Stomach (tissue), 9 donors: ENCODE measurements around the gene SIPA1. TPM values are rescaled to one million over a fixed set of nuclear protein-coding genes. Genes with fewer than 3 reads are reported as not detected.

Experiments used
- DNase-seq, 2 donors: peaks; one replicate each; pipeline versions ENCODE4 v3.0.0 to v3.0.0-alpha.2; 2013 to 2019
- H3K27ac ChIP-seq, 5 donors: fragments of 200-600 bp in 4 of 5; sonication (generic) in 4 of 5; one replicate each; pipeline ENCODE4 v1.5.1; 2013 to 2019; ENCODE audit warnings: mild to moderate bottlenecking in 1 of 5, moderate library complexity in 1 of 5
- H3K27me3 ChIP-seq, 3 donors: fragments of 200-600 bp; sonication (generic); one replicate each; pipeline ENCODE4 v1.5.1; 2017 to 2019; ENCODE audit warnings: mixed run types in 1 of 3
- H3K36me3 ChIP-seq, 4 donors: fragments of 200-600 bp; sonication (generic); 1 replicate in 3 of 4; 2 replicates in 1 of 4; pipeline ENCODE4 v1.5.1; 2016 to 2019
- H3K4me1 ChIP-seq, 4 donors: fragments of 200-600 bp; sonication (generic); one replicate each; pipeline ENCODE4 v1.5.1; 2016 to 2019
- H3K4me3 ChIP-seq, 4 donors: fragments of 200-600 bp; sonication (generic) in 3 of 4; one replicate each; pipeline ENCODE4 v1.5.1; 2016 to 2019; ENCODE audit warnings: mild to moderate bottlenecking in 1 of 4
- H3K9me3 ChIP-seq, 4 donors: fragments of 200-600 bp; sonication (generic); one replicate each; pipeline ENCODE4 v1.5.1; 2016 to 2019
- EP300 ChIP-seq: sonication (generic); formaldehyde crosslinking; IDR thresholded peaks from one replicate; pipeline ENCODE4 v1.6.1; 2017; ENCODE audit warnings: antibody characterized with exemption
- POLR2A ChIP-seq, 4 donors: fragments of 450-650 bp; IDR thresholded peaks; one replicate each; pipeline ENCODE4 v1.6.1; 2016; ENCODE audit warnings: antibody characterized with exemption in 4 of 4, control low read depth in 2 of 4, mild to moderate bottlenecking in 1 of 4, moderate library complexity in 1 of 4
- POLR2AphosphoS5 ChIP-seq, 3 donors: sonication (generic); formaldehyde crosslinking; IDR thresholded peaks; one replicate each; pipeline ENCODE4 v1.6.1; 2016; ENCODE audit warnings: antibody characterized with exemption in 3 of 3
- WGBS, 5 donors: extraction: QIAGEN DNeasy Blood & Tissue Kit in 3 of 5; methylation state at CpG; one replicate each; pipeline versions ENCODE4 v1.1.5 to v1.1.7; 2013 to 2018; 5-methylcytosine and 5-hydroxymethylcytosine counted together
- intact Hi-C: fragments of 100-400 bp; cut with DNase I; formaldehyde crosslinking; loops from one replicate; pipeline ENCODE4 v1.15.1; 2023; ENCODE audit warnings: low total_unique reads
- polyA plus RNA-seq, 3 donors: library from polyadenylated mRNA; stranded (reverse); fragments of 200-250 nt; gene quantifications; one replicate each; pipeline ENCODE4 v1.2.3, GENCODE V29; 2013
- total RNA-seq, 5 donors: library from RNA; depleted of rRNA; stranded (reverse); fragments of >200 nt; gene quantifications; one replicate each; pipeline versions ENCODE4 v1.1.0 to v1.2.3, GENCODE V29; 2014 to 2016
- TF ChIP-seq, protein P1 (sequence below), 7 experiments: fragments of 450-650 bp in 4 of 7; fragments of 200-600 bp in 3 of 7; sonication (generic) in 3 of 7; IDR thresholded peaks; one replicate each; pipeline ENCODE4 v1.5.1; 2016 to 2019; ENCODE audit warnings: antibody characterized with exemption in 7 of 7, control low read depth in 2 of 7, mild to moderate bottlenecking in 1 of 7
- donor health status: healthy with polysubstance abuse.
- donor health status: Bipolar disorder and iron deficiency.
- donor health status: healthy.

The SIPA1 gene
- total and polyA plus RNA-seq, 8 donors, result 13.2 to 80.4 (median 42.4) TPM

DNA sequence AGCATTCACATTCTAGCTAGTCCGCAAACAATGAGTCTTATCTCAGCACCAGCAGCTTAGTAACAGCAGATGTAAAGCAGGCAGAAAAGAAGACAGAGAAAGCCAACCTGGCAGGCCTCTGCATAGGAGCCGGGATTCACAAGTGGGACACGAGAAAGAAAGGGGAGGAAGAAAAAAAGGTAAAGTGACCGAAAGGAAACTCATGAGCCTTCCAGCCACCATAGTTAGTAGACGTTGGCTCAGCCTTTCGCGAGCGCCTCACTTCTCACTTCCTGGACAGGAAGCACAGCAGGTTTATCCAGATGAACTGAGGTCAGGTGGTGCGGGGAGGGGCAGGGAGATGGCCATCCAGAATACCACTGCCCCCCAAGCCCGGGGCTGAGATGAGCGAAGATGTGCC, 54.5 kb downstream of the SIPA1 start:
- peak overlapping the region; percentile 46 to 68 (median 57) for H3K27ac ChIP-seq
- intact Hi-C loops, result no loop called here
- 25 to 49% (median 28%) methylated on average over 11 of the region's 11 CpGs for WGBS, 5 donors

DNA sequence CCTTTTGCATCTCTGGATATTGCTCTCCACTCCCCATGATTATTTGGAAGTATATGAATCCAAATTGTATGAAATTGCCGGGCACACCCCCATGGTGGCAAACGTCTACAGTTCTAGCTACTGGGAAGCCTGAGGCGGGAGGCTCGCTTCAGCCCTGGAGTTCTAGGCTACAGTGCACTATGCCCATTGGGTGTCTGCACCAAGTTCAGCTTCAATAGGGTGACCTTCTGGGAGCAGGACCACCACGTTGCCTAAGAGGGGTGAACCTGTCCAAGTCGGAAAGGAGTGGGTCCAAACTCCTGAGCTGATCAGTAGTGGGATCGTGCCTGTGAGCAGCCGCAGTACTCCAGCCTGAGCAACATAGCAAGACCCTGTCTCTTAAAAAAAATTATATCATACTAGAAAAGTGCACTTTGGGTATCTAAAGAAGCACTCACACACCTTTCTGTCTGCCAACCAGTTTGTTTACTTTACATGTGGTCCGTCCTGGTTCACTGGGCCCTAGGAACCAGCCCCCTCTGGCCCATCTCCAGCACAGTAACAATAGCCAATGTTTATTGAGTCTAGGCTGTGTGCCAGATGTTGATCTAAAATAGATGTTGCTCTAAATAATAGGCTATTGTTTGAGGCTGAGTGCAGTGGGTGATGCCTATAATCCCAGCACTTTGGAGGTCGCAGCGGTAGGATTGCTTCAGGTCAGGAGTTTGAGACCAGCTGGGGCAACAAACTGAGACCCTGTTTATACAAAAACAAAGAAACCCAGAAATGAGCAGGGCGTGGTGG, 57.7 kb downstream of the SIPA1 start:
- peak overlapping the region; percentile 29 to 70 (median 60) for H3K27ac ChIP-seq

More for the DNA sequence above, 54.5 kb downstream of the SIPA1 start:
- Histone ChIP-seq H3K9me3 (no peaks in the 10 kb centered on the region), H3K4me1 (peaks cover 7 to 39% (median 29%) of the 10 kb centered on the region in 4 donors), H3K36me3 (no peaks in the 10 kb centered on the region), H3K27me3 (no peaks in the 10 kb centered on the region), H3K4me3 (peak overlapping the region; percentile 1 to 15 (median 10))
- no peak for TF ChIP-seq POLR2A (IDR thresholded peaks at IDR 0.05)
- TF ChIP-seq, protein P1, sequence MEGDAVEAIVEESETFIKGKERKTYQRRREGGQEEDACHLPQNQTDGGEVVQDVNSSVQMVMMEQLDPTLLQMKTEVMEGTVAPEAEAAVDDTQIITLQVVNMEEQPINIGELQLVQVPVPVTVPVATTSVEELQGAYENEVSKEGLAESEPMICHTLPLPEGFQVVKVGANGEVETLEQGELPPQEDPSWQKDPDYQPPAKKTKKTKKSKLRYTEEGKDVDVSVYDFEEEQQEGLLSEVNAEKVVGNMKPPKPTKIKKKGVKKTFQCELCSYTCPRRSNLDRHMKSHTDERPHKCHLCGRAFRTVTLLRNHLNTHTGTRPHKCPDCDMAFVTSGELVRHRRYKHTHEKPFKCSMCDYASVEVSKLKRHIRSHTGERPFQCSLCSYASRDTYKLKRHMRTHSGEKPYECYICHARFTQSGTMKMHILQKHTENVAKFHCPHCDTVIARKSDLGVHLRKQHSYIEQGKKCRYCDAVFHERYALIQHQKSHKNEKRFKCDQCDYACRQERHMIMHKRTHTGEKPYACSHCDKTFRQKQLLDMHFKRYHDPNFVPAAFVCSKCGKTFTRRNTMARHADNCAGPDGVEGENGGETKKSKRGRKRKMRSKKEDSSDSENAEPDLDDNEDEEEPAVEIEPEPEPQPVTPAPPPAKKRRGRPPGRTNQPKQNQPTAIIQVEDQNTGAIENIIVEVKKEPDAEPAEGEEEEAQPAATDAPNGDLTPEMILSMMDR (IDR thresholded peaks at IDR 0.05), result no peak
- TF ChIP-seq EP300, result no peak
- TF ChIP-seq POLR2AphosphoS5 (IDR thresholded peaks at IDR 0.05), result peak in 2 of 3 donors; percentile 44 to 60
- peak; percentile 61 to 69 for DNase-seq

DNA sequence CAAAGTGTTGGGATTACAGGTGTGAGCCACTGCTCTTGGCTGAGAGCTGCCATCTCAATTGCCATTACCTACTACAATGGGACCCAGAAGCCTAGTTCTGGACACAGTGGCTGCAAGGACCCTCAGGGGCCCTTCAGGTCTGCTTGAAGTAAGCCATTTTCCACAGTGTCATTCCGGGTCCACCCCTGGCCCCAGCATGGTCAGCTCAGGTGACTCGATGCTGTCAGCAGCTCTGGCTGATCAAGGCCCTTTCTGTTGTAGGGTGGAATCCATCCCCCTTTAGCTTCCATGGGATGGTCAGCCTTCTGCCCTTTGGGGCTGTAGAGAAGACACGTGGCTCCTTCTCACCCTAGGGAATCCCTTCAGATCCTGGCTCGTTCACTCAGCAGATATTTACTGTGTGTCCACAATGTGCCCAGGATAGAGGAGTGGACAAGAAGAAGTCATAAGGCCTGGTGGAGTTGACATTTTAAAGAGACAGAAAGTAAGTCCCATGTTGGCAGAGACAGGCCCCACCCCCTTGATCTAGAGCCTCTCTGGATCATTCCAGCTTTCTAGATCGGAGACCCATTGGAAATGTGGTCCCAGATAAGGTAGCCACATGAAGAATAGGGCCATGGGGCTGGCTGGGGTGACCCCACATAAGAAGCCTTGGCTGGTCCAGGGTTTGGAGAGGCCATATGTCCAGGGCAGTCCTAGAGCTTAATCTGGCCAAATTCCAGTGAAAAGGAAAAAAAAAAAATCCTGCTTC, 59.1 kb downstream of the SIPA1 start:
- H3K27me3 ChIP-seq, result no peaks in the 10 kb centered on the region
- 84 to 89% (median 88%) methylated on average over 3 to 5 of the region's 5 CpGs for WGBS, 5 donors
- H3K4me1 ChIP-seq, result peaks cover 7 to 39% (median 29%) of the 10 kb centered on the region in 4 donors
- DNase-seq, result no peak
- intact Hi-C loops, result no loop called here
- H3K27ac ChIP-seq, result no peak overlapping the region
- H3K36me3 ChIP-seq, result no peaks in the 10 kb centered on the region
- H3K9me3 ChIP-seq, result no peaks in the 10 kb centered on the region
- no peak for TF ChIP-seq POLR2AphosphoS5 (IDR thresholded peaks at IDR 0.05)
- H3K4me3 ChIP-seq, result no peak overlapping the region

More for the DNA sequence above, 57.7 kb downstream of the SIPA1 start:
- TF ChIP-seq POLR2AphosphoS5 (IDR thresholded peaks at IDR 0.05), result peak; percentile 19 to 55 (median 20)
- TF ChIP-seq EP300, result no peak
- peaks cover 7 to 39% (median 29%) of the 10 kb centered on the region in 4 donors for H3K4me1 ChIP-seq
- DNase-seq, result peak; percentile 67 to 91
- H3K36me3 ChIP-seq, result no peaks in the 10 kb centered on the region
- 31 to 55% (median 40%) methylated on average over 11 to 12 of the region's 12 CpGs for WGBS, 5 donors
- intact Hi-C loops, result no loop called here
- H3K27me3 ChIP-seq, result no peaks in the 10 kb centered on the region
- no peaks in the 10 kb centered on the region for H3K9me3 ChIP-seq
- no peak overlapping the region for H3K4me3 ChIP-seq

DNA sequence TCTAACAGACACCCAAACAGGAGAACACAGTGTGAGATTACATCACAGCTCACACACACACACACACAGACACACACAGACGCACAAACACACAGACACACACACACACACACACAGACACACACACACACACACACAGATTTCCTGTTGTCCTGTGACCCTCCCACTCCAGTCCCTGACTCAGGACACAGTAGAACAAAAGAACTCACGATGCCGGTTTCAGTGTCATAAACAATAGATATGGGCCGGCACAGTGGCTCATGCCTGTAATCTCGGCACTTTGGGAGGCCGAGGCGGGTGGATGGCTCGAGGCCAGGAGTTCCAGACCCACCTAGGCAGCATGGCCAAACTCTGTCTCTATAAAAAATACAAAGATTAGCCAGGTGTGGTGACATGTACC, 60.3 kb downstream of the SIPA1 start:
- no peaks in the 10 kb centered on the region for H3K9me3 ChIP-seq
- H3K36me3 ChIP-seq, result no peaks in the 10 kb centered on the region
- no peak overlapping the region for H3K27ac ChIP-seq
- no peak overlapping the region for H3K4me3 ChIP-seq
- DNase-seq, result peak in 1 of 2 donors; percentile 31
- 13 to 42% (median 30%) methylated on average over 7 to 8 of the region's 8 CpGs for WGBS, 5 donors
- TF ChIP-seq EP300, result no peak
- TF ChIP-seq POLR2A (IDR thresholded peaks at IDR 0.05), result no peak
- TF ChIP-seq POLR2AphosphoS5 (IDR thresholded peaks at IDR 0.05), result no peak
- TF ChIP-seq, protein P1 (IDR thresholded peaks at IDR 0.05), result no peak
- peaks cover 7 to 38% (median 26%) of the 10 kb centered on the region in 4 donors for H3K4me1 ChIP-seq
- intact Hi-C loops, result no loop called here
- H3K27me3 ChIP-seq, result no peaks in the 10 kb centered on the region

DNA sequence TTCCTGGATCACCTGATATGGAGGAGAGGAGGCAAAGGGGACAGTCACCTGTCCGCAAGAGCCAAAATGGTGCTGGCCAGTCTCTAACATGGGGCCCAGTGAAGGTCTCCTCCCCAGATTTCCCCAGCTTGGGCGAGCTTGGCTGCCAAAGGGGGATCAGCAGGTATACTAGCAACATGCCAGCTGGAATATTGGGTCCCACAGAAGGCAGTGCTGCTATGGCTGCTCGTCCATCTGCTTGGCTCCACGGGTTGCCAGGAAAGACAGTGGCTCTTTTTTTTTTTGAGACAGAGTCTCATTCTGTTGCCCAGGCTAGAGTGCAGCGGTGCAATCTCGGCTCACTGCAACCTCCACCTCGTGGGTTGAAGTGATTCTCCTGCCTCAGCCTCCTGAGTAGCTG, 61.4 kb downstream of the SIPA1 start:
- intact Hi-C loops, result no loop called here
- Histone ChIP-seq H3K4me1 (peaks cover 7 to 27% (median 20%) of the 10 kb centered on the region in 4 donors), H3K36me3 (no peaks in the 10 kb centered on the region), H3K27ac (no peak overlapping the region), H3K4me3 (no peak overlapping the region), H3K27me3 (no peaks in the 10 kb centered on the region), H3K9me3 (no peaks in the 10 kb centered on the region)
- no peak for DNase-seq
- no peak for TF ChIP-seq POLR2A (IDR thresholded peaks at IDR 0.05)
- 83 to 88% (median 86%) methylated on average over 7 of the region's 7 CpGs for WGBS, 5 donors
